GM23248 (cell line): ENCODE data around the gene BRINP1.

Experiments used
- EZH2 ChIP-seq: fragments of 200-600 bp; sonication (generic); IDR thresholded peaks from 2 replicates; pipeline ENCODE4 v1.6.1; 2018; ENCODE audit warnings: antibody characterized with exemption, mild to moderate bottlenecking; ENCODE audit not compliant: insufficient read depth, poor library complexity, severe bottlenecking
- EZH2phosphoT487 ChIP-seq: fragments of 200-600 bp; sonication (generic); IDR thresholded peaks from 2 replicates; pipeline ENCODE4 v1.6.1; 2018; ENCODE audit warnings: antibody characterized with exemption, moderate library complexity, mild to moderate bottlenecking, low read depth; ENCODE audit not compliant: insufficient read depth

- no peak for TF ChIP-seq EZH2
- TF ChIP-seq EZH2phosphoT487 = no peak
Measured at GRCh38 chr9:119255116-119255515, 114.1 kb downstream of the BRINP1 start.
